Daoy (cell line): ENCODE results near the gene CTSD. TPM values are rescaled to one million over a fixed set of nuclear protein-coding genes. Genes with fewer than 3 reads are reported as not detected.

ENCODE experiments used
- DNase-seq: peaks from one replicate; pipeline ENCODE4 v3.0.0-alpha.2; 2015; ENCODE audit warnings: low read depth
- total RNA-seq: library from RNA; depleted of rRNA; stranded (reverse); fragments of >200 nt; shearing (Covaris generic); gene quantifications from 2 replicates; pipeline ENCODE4 v1.2.3, GENCODE V29; 2014; rRNA removed

Gene CTSD
- total RNA-seq, 1 experiment from 2014 or later, result 157 TPM

GRCh38 chr11:1729692-1730011 is 34.1 kb downstream of the CTSD start:
- no peak for DNase-seq

- no peak for DNase-seq
These were observed 34.6 kb downstream of the CTSD start for GRCh38 chr11:1728931-1729691.

GRCh38 chr11:1728301-1728700 is 35.4 kb downstream of the CTSD start:
- no peak for DNase-seq

- DNase-seq, result no peak
These were observed 35.9 kb downstream of the CTSD start for GRCh38 chr11:1727861-1728260.

GRCh38 chr11:1727096-1727690 is 36.5 kb downstream of the CTSD start:
- peak; percentile 46 for DNase-seq

- DNase-seq, result no peak
These were observed 43.9 kb downstream of the CTSD start for GRCh38 chr11:1719781-1720180.

GRCh38 chr11:1718326-1718725 is 45.4 kb downstream of the CTSD start:
- no peak for DNase-seq

- no peak for DNase-seq
These were observed 46.0 kb downstream of the CTSD start for GRCh38 chr11:1717745-1718144.

- no peak for DNase-seq
These were observed 48.5 kb downstream of the CTSD start for GRCh38 chr11:1714908-1715885.

- DNase-seq, result no peak
These were observed 55.0 kb downstream of the CTSD start for GRCh38 chr11:1708716-1709115.

GRCh38 chr11:1707751-1708150 is 56.0 kb downstream of the CTSD start:
- no peak for DNase-seq

GRCh38 chr11:1706634-1707400 is 56.9 kb downstream of the CTSD start:
- peak; percentile 27 for DNase-seq

GRCh38 chr11:1705126-1706052 is 58.3 kb downstream of the CTSD start:
- DNase-seq, result peak; percentile 93

GRCh38 chr11:1703146-1703545 is 60.6 kb downstream of the CTSD start:
- no peak for DNase-seq

Other genes with a start within 250 kb of the CTSD start
- 0.69 and 1.2 TPM in 2 replicates for gene DUSP8, start 191.7 kb downstream of the CTSD start, total RNA-seq
- not detected in 2 replicates for gene KRTAP5-1, start 178.6 kb downstream of the CTSD start, total RNA-seq
- not detected in 2 replicates for gene KRTAP5-2, start 165.6 kb downstream of the CTSD start, total RNA-seq
- gene KRTAP5-3, start 155.5 kb downstream of the CTSD start, total RNA-seq, result not detected in 2 replicates
- gene KRTAP5-4, start 141.8 kb downstream of the CTSD start, total RNA-seq, result not detected in 2 replicates
- not detected in 2 replicates for gene KRTAP5-5, start 134.2 kb downstream of the CTSD start, total RNA-seq
- gene KRTAP5-6, start 66.7 kb downstream of the CTSD start, total RNA-seq, result not detected in 2 replicates
- gene IFITM10, start 13.3 kb downstream of the CTSD start, total RNA-seq, result 0.09 and 0.11 TPM in 2 replicates
- not detected in 2 replicates for gene SYT8, start 71.1 kb upstream of the CTSD start, total RNA-seq
- not detected in 2 replicates for gene TNNI2, start 75.1 kb upstream of the CTSD start, total RNA-seq
- gene LSP1, start 89.2 kb upstream of the CTSD start, total RNA-seq, result 3.8 and 6.5 TPM in 2 replicates
- not detected in 2 replicates for gene PRR33, start 128.0 kb upstream of the CTSD start, total RNA-seq
- not detected in 2 replicates for gene TNNT3, start 155.8 kb upstream of the CTSD start, total RNA-seq
- 165 and 168 TPM in 2 replicates for gene MRPL23, start 183.4 kb upstream of the CTSD start, total RNA-seq
- gene H19, start 233.9 kb upstream of the CTSD start, total RNA-seq, result 0.06 TPM in 1 of 2 replicates, not detected in the other